H1 (cell line): Measurements from ENCODE around the gene FSTL4. TPM values are rescaled to one million over a fixed set of nuclear protein-coding genes. Genes with fewer than 3 reads are reported as not detected.

Experiments
- CTCF ChIA-PET: fragments of 300-600 bp; sonication (Branson Sonifier 250); formaldehyde crosslinking; loops from one replicate; lab custom pipeline; 2021; ENCODE audit not compliant: partially characterized antibody; lab: Charles Lee
- POLR2A ChIA-PET: fragments of 300-600 bp; sonication (Branson Sonifier 250); formaldehyde crosslinking; loops from one replicate; lab custom pipeline; 2021; ENCODE audit warnings: inconsistent platforms; ENCODE audit not compliant: partially characterized antibody; lab: Charles Lee
- DNase-seq, 2 experiments: peaks; one replicate each; pipeline versions ENCODE4 v3.0.0 to v3.0.0-alpha.2; 2010 to 2022; ENCODE audit warnings: low spot score in 2 of 2, low read depth in 1 of 2, mixed read lengths in 1 of 2
- FAIRE-seq: peaks from 2 replicates; lab custom pipeline; 2011; peaks lifted over from hg19 to GRCh38; lab: Jason Lieb, UNC
- H2AFZ ChIP-seq: 2 replicates; pipeline ENCODE4 v1.8.1; 2012; ENCODE audit warnings: low read length, inconsistent platforms
- H2AK5ac ChIP-seq: 2 replicates; pipeline ENCODE4 v1.6.1; 2013; ENCODE audit warnings: low read depth, low read length
- H2BK120ac ChIP-seq: replicated peaks from 2 replicates; pipeline ENCODE3; 2013; ENCODE audit warnings: low read depth, low read length, inconsistent platforms
- H2BK12ac ChIP-seq: 2 replicates; pipeline ENCODE4 v1.6.1; 2013; ENCODE audit warnings: low read depth, low read length
- H2BK15ac ChIP-seq: 2 replicates; pipeline ENCODE4 v1.6.1; 2013; ENCODE audit warnings: low read length
- H2BK20ac ChIP-seq: 2 replicates; pipeline ENCODE4 v1.6.1; 2013; ENCODE audit warnings: low read length
- H2BK5ac ChIP-seq: 2 replicates; pipeline ENCODE4 v1.6.1; 2013; ENCODE audit warnings: low read depth, low read length
- H3K14ac ChIP-seq: 2 replicates; pipeline ENCODE4 v1.6.1; 2013; ENCODE audit warnings: inconsistent platforms; ENCODE audit not compliant: insufficient read length
- H3K18ac ChIP-seq: 2 replicates; pipeline ENCODE4 v1.6.1; 2013; ENCODE audit warnings: low read length; ENCODE audit errors: extremely low read depth
- H3K23ac ChIP-seq: 2 replicates; pipeline ENCODE4 v1.6.1; 2013; ENCODE audit warnings: inconsistent platforms; ENCODE audit not compliant: insufficient read length
- H3K23me2 ChIP-seq: 2 replicates; pipeline ENCODE4 v1.6.1; 2013; ENCODE audit warnings: low read depth, low read length
- H3K27ac ChIP-seq: 2 replicates; pipeline ENCODE4 v1.6.1; 2011; ENCODE audit warnings: low read depth, low read length, inconsistent platforms
- H3K27me3 ChIP-seq, 4 experiments: replicated peaks in 1 of 4; 1 replicate in 1 of 4; 2 replicates in 3 of 4; pipeline versions ENCODE4 v1.6.1 to v1.8.1; 2011 to 2013; ENCODE audit warnings: low read length in 3 of 4, mild to moderate bottlenecking in 3 of 4, inconsistent platforms in 2 of 4, mixed read lengths in 2 of 4, moderate library complexity in 1 of 4; ENCODE audit not compliant: control insufficient read depth in 3 of 4, insufficient read depth in 3 of 4; ENCODE audit errors: extremely low read depth in 1 of 4
- H3K36me3 ChIP-seq, 4 experiments: 2 replicates each; pipeline versions ENCODE4 v1.6.1 to v1.8.1; 2011 to 2013; ENCODE audit warnings: mild to moderate bottlenecking in 4 of 4, low read length in 3 of 4, moderate library complexity in 2 of 4, control low read depth in 1 of 4, inconsistent platforms in 1 of 4; ENCODE audit not compliant: insufficient read depth in 4 of 4, control insufficient read depth in 2 of 4
- H3K4ac ChIP-seq: replicated peaks from 2 replicates; pipeline ENCODE3; 2013; ENCODE audit warnings: low read length, low read depth, mixed read lengths, inconsistent platforms; ENCODE audit not compliant: insufficient read length
- H3K4me1 ChIP-seq, 4 experiments: replicated peaks in 1 of 4; 1 replicate in 1 of 4; 2 replicates in 3 of 4; pipeline versions ENCODE4 v1.6.1 to v1.8.1; 2011 to 2013; ENCODE audit warnings: low read length in 3 of 4, inconsistent platforms in 2 of 4, mixed read lengths in 1 of 4; ENCODE audit not compliant: insufficient read depth in 4 of 4, control insufficient read depth in 3 of 4
- H3K4me2 ChIP-seq, 2 experiments: 2 replicates each; pipeline versions ENCODE4 v1.6.1 to v1.8.1; 2011 to 2013; ENCODE audit warnings: low read depth in 2 of 2, low read length in 2 of 2, control low read depth in 1 of 2, inconsistent platforms in 1 of 2, mild to moderate bottlenecking in 1 of 2; ENCODE audit not compliant: insufficient read depth in 1 of 2
- H3K4me3 ChIP-seq, 4 experiments: fragments of 200-600, 300-600 bp in 1 of 4; sonication (generic), shearing (Covaris generic), sonication (Bioruptor Twin) in 1 of 4; 2 replicates each; pipeline versions ENCODE4 v1.5.1 to v1.8.1; 2011 to 2016; ENCODE audit warnings: low read length in 4 of 4, low read depth in 3 of 4, control low read depth in 2 of 4, inconsistent platforms in 2 of 4, mild to moderate bottlenecking in 2 of 4, mixed read lengths in 1 of 4, moderate library complexity in 1 of 4; ENCODE audit not compliant: insufficient read depth in 2 of 4; ENCODE audit errors: extremely low read depth in 1 of 4
- H3K56ac ChIP-seq: replicated peaks from 2 replicates; pipeline ENCODE3; 2013; ENCODE audit warnings: low read depth, mild to moderate bottlenecking, mixed read lengths, low read length, inconsistent platforms; ENCODE audit not compliant: insufficient read length
- H3K79me1 ChIP-seq: 2 replicates; pipeline ENCODE4 v1.6.1; 2013; ENCODE audit warnings: low read depth, low read length, control low read depth
- H3K79me2 ChIP-seq, 2 experiments: 2 replicates each; pipeline versions ENCODE4 v1.6.1 to v1.8.1; 2012 to 2013; ENCODE audit warnings: low read length in 2 of 2, mild to moderate bottlenecking in 2 of 2, inconsistent platforms in 1 of 2; ENCODE audit not compliant: insufficient read depth in 2 of 2, control insufficient read depth in 1 of 2
- H3K9ac ChIP-seq, 4 experiments: replicated peaks in 1 of 4; 1 replicate in 1 of 4; 2 replicates in 3 of 4; pipeline versions ENCODE4 v1.6.1 to v1.8.1; 2011 to 2013; ENCODE audit warnings: low read depth in 3 of 4, low read length in 3 of 4, control low read depth in 2 of 4, mild to moderate bottlenecking in 2 of 4, moderate library complexity in 2 of 4, inconsistent platforms in 1 of 4; ENCODE audit errors: extremely low read depth in 1 of 4
- H3K9me3 ChIP-seq, 2 experiments: 2 replicates each; pipeline versions ENCODE4 v1.6.1 to v1.8.1; 2012 to 2013; ENCODE audit warnings: mild to moderate bottlenecking in 2 of 2, moderate library complexity in 2 of 2, control low read depth in 1 of 2, inconsistent platforms in 1 of 2, low read depth in 1 of 2, low read length in 1 of 2, mixed read lengths in 1 of 2; ENCODE audit not compliant: insufficient read depth in 2 of 2
- H4K20me1 ChIP-seq, 2 experiments: replicated peaks in 1 of 2; 2 replicates each; pipeline versions ENCODE3 to v1.8.1; 2011 to 2013; ENCODE audit warnings: inconsistent platforms in 2 of 2, low read length in 2 of 2, mild to moderate bottlenecking in 1 of 2; ENCODE audit not compliant: insufficient read depth in 2 of 2, control insufficient read depth in 1 of 2
- H4K5ac ChIP-seq: 2 replicates; pipeline ENCODE4 v1.6.1; 2013; ENCODE audit warnings: low read length, low read depth, mixed read lengths, inconsistent platforms; ENCODE audit not compliant: insufficient read length
- H4K8ac ChIP-seq: 2 replicates; pipeline ENCODE4 v1.8.0; 2013; ENCODE audit warnings: mild to moderate bottlenecking, moderate library complexity, low read length, inconsistent platforms; ENCODE audit not compliant: insufficient read depth; ENCODE audit errors: extremely low read depth
- H4K91ac ChIP-seq: replicated peaks from 2 replicates; pipeline ENCODE3; 2013; ENCODE audit warnings: low read length, mixed read lengths, inconsistent platforms; ENCODE audit not compliant: insufficient read length
- ATF3 ChIP-seq: IDR thresholded peaks from 2 replicates; pipeline ENCODE4 v1.6.1; 2011; ENCODE audit warnings: low read depth, mild to moderate bottlenecking, low read length; ENCODE audit not compliant: insufficient read depth
- JUND ChIP-seq: IDR thresholded peaks from 2 replicates; pipeline ENCODE4 v1.6.1; 2011; ENCODE audit warnings: mild to moderate bottlenecking, improper control_type of control experiment, low read length
- KDM4A ChIP-seq: IDR thresholded peaks from one replicate; pipeline ENCODE4 v1.7.1; 2012; ENCODE audit warnings: low read depth, mild to moderate bottlenecking, moderate library complexity, low read length, inconsistent platforms; ENCODE audit not compliant: severe bottlenecking
- POLR2AphosphoS5 ChIP-seq: IDR thresholded peaks from 2 replicates; pipeline ENCODE4 v1.6.1; 2011; ENCODE audit warnings: low read depth, low read length
- SIRT6 ChIP-seq: IDR thresholded peaks from one replicate; pipeline ENCODE4 v1.7.1; 2012; ENCODE audit warnings: low read length, inconsistent platforms
- SP1 ChIP-seq: IDR thresholded peaks from 2 replicates; pipeline ENCODE4 v1.6.1; 2011; ENCODE audit warnings: low read depth, low read length
- SP2 ChIP-seq: IDR thresholded peaks from 2 replicates; pipeline ENCODE4 v1.6.1; 2012; ENCODE audit warnings: mild to moderate bottlenecking, low read length, inconsistent platforms
- TAF7 ChIP-seq: optimal IDR thresholded peaks from 2 replicates; pipeline ENCODE3; 2011; ENCODE audit warnings: low read depth, mild to moderate bottlenecking, inconsistent platforms, low read length, moderate library complexity, borderline replicate concordance
- WGBS, 2 experiments: shearing (Covaris generic) in 1 of 2; methylation state at CpG; one replicate each; pipeline versions ENCODE4 v1.1.6 to v1.1.7; 2013 to 2015; ENCODE audit warnings: low lambda C conversion rate in 2 of 2, mixed read lengths in 2 of 2, inconsistent platforms in 1 of 2, low coverage in 1 of 2, missing lambda C conversion rate in 1 of 2; ENCODE audit not compliant: insufficient replicate concordance in 2 of 2, insufficient coverage in 1 of 2, insufficient read length in 1 of 2; ENCODE audit errors: extremely low coverage in 1 of 2, missing lambda C conversion rate in 1 of 2; 5-methylcytosine and 5-hydroxymethylcytosine counted together
- polyA plus RNA-seq, 7 experiments: library from polyadenylated mRNA; depleted of rRNA in 3 of 7; stranded (reverse) in 5 of 7; unstranded in 2 of 7; fragments of >200 nt in 5 of 7; fragments of 200-250 nt in 2 of 7; gene quantifications; 1 replicate in 5 of 7; 2 replicates in 1 of 7; 4 replicates in 1 of 7; pipeline versions ENCODE4 v1.2.1 to v1.2.3, GENCODE V29; 2011 to 2013; ENCODE audit warnings: missing spikeins in 2 of 7, mixed read lengths in 2 of 7
- total RNA-seq: library from RNA; stranded (reverse); fragmentation: NEBNext Ultra II Directional; extraction: Animal tissue kit (Norgen Biotek cat#: 25700); gene quantifications from 2 replicates; pipeline ENCODE4 v1.2.1, GENCODE V29; 2021

The FSTL4 gene
- total and polyA plus RNA-seq, 2 of the 8 experiments (the other 6 are each of a cell fraction or from before 2014, with no cell fraction given): 3.1 to 4.1 TPM

- Histone ChIP-seq H3K4me2 (no peak overlapping the region), H2AFZ (no peak overlapping the region), H2BK120ac (no peak overlapping the region), H3K4me1 (peaks cover 0 to 13% (median 8%) of the 10 kb centered on the region in 4 experiments; a peak in 5 of 7 replicates), H3K23ac (no peak overlapping the region), H4K91ac (no peak overlapping the region), H3K36me3 (no peaks in the 10 kb centered on the region), H3K56ac (no peak overlapping the region), H3K4me3 (no peak overlapping the region), H2BK12ac (no peak overlapping the region), H4K20me1 (no peaks in the 10 kb centered on the region), H3K27me3 (peaks cover 0 to 5% (median under 1%) of the 10 kb centered on the region in 4 experiments; a peak in 3 of 7 replicates), H3K23me2 (no peaks in the 10 kb centered on the region), H3K9me3 (no peaks in the 10 kb centered on the region), H4K5ac (no peak overlapping the region), H2BK5ac (no peak overlapping the region), H3K9ac (no peak overlapping the region), H3K79me2 (no peaks in the 10 kb centered on the region), H3K14ac (no peak overlapping the region), H3K27ac (no peak overlapping the region), H2BK20ac (no peak overlapping the region), H3K4ac (no peak overlapping the region), H3K18ac (no peak overlapping the region), H3K79me1 (no peaks in the 10 kb centered on the region), H2AK5ac (no peak overlapping the region), H2BK15ac (no peak overlapping the region; the same call in 1 of the 2 replicates), H4K8ac (no peak overlapping the region)
- 90% methylated on average over 8 of the region's 8 CpGs; no CpG with 5 or more reads in 1 of the 2 experiments for WGBS, 2 experiments
- no peak for DNase-seq
- ChIA-PET POLR2A (no interaction called here), CTCF (no interaction called here)
- FAIRE-seq: no peak
- TF ChIP-seq ATF3 (no peak), SP1 (no peak), SIRT6 (no peak), KDM4A (no peak), TAF7 (no peak), JUND (no peak), POLR2AphosphoS5 (no peak), SP2 (no peak)
Observed at GRCh38 chr5:133599044-133599443, 13.3 kb downstream of the FSTL4 start.
